PC-3 (cell line): ENCODE results near the gene PTH2.

Experiments used
- EZH2 ChIP-seq: fragments of 300-600 bp; sonication (generic); IDR thresholded peaks from one replicate; pipeline ENCODE4 v1.6.1; 2017; ENCODE audit warnings: antibody characterized with exemption, mild to moderate bottlenecking, low read length; ENCODE audit not compliant: unreplicated experiment
- TF ChIP-seq, protein P1 (sequence below): fragments of 300-600 bp; sonication (generic); conservative IDR thresholded peaks from 2 replicates; pipeline ENCODE4 v1.5.1; 2017; ENCODE audit warnings: antibody characterized with exemption, low read depth, mild to moderate bottlenecking, low read length

DNA sequence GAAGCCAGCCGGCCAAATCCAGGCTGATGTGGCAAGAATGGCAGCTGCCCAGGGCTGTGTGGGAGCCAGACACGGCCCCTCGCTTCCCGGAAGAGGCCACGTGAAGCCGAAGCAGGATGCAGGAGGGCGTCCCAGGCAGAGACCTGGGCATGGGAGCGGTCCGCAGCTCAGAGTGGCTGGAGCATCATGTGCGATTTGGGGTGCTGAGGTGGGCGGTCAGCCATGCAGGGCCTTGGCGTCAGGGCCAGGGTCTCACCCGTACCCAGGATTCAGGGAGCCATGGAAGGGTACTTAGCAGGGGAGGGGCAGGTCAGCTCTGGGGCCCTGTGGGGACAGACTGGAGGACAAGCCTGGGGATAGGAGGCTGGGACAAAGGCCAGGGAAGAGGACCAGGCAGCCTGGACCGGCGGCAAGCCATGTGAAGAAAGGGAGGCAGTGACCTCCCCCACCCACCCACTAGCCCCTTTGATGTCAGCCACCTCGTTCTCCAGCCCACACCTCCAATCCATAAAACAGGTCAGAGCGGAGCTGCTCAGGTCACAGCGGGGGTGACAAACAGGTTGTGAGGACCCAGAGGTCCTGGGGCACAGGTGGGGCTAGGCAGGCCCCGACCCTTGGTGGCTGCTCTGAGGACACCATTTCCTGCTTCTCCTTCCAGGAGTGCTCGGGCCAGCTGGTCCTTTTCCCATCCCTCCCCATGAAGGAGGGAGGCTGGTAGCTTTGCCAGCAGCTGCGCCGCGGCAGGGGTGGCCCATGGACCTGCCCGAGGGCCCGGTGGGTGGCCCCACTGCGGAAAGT, 32.9 kb downstream of the PTH2 start:
- no peak for TF ChIP-seq EZH2
- TF ChIP-seq, protein P1, sequence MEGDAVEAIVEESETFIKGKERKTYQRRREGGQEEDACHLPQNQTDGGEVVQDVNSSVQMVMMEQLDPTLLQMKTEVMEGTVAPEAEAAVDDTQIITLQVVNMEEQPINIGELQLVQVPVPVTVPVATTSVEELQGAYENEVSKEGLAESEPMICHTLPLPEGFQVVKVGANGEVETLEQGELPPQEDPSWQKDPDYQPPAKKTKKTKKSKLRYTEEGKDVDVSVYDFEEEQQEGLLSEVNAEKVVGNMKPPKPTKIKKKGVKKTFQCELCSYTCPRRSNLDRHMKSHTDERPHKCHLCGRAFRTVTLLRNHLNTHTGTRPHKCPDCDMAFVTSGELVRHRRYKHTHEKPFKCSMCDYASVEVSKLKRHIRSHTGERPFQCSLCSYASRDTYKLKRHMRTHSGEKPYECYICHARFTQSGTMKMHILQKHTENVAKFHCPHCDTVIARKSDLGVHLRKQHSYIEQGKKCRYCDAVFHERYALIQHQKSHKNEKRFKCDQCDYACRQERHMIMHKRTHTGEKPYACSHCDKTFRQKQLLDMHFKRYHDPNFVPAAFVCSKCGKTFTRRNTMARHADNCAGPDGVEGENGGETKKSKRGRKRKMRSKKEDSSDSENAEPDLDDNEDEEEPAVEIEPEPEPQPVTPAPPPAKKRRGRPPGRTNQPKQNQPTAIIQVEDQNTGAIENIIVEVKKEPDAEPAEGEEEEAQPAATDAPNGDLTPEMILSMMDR = no peak
